ENCODE results near the gene SNCB. TPM values are rescaled to one million over a fixed set of nuclear protein-coding genes. Genes with fewer than 3 reads are reported as not detected.

Gene SNCB
- total and polyA plus RNA-seq, 2 of the 13 experiments (the other 11 are each of a cell fraction or from before 2014, with no cell fraction given), result not detected

DNA sequence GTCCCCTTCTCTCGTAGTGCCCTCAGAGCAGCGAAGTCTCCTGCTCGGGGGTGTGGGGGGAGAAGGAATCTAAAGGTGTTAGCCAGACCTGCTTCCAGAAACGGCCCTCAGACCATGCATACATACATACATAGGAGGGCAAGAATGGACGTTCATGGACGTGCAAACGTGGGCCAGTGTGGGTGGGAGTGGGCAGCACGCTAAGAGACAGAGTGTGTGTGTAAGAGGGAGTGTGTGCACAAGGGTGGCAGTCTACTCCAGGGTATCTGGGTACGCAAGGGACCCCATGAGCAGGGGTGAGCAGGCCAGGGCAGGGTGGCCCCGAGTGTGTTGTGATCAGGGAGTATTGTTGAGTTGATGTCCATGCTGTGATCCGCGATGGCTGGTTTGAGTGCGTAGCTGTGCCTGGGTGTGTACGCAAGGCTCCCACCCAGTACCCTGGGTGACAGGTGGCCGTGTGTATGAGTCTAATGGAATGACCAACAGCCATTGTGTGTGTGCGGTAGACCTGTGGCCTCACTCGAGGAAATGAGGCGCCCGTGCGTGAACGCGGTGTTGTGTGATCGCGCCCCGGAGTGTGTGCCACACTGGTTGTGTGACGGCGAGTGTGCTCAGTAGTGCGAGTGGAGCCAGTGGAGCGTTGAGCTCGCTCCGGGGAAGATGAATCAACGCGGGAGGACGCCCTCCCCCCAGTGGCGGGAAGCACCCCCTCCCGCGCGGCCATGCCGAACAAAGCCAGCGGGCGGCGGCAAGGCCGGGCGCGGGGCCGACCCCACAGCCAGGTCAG lies 21.2 kb downstream of the SNCB start (continued):
- TF ChIP-seq, protein P1, sequence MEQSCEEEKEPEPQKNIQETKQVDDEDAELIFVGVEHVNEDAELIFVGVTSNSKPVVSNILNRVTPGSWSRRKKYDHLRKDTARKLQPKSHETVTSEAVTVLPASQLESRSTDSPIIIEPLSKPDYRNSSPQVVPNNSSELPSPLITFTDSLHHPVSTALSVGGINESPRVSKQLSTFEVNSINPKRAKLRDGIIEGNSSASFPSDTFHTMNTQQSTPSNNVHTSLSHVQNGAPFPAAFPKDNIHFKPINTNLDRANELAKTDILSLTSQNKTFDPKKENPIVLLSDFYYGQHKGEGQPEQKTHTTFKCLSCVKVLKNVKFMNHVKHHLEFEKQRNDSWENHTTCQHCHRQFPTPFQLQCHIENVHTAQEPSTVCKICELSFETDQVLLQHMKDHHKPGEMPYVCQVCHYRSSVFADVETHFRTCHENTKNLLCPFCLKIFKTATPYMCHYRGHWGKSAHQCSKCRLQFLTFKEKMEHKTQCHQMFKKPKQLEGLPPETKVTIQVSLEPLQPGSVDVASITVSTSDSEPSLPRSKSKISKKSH (CRISPR knock-in tag; IDR thresholded peaks at IDR 0.05; ENCODE audit: borderline replicate concordance), result peak; percentile 34; the same call in 1 of the 2 replicates
- TF ChIP-seq, protein P2, sequence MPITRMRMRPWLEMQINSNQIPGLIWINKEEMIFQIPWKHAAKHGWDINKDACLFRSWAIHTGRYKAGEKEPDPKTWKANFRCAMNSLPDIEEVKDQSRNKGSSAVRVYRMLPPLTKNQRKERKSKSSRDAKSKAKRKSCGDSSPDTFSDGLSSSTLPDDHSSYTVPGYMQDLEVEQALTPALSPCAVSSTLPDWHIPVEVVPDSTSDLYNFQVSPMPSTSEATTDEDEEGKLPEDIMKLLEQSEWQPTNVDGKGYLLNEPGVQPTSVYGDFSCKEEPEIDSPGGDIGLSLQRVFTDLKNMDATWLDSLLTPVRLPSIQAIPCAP (CRISPR knock-in tag; IDR thresholded peaks at IDR 0.05; ENCODE audit: low read depth), result no peak
- TF ChIP-seq, protein P3, sequence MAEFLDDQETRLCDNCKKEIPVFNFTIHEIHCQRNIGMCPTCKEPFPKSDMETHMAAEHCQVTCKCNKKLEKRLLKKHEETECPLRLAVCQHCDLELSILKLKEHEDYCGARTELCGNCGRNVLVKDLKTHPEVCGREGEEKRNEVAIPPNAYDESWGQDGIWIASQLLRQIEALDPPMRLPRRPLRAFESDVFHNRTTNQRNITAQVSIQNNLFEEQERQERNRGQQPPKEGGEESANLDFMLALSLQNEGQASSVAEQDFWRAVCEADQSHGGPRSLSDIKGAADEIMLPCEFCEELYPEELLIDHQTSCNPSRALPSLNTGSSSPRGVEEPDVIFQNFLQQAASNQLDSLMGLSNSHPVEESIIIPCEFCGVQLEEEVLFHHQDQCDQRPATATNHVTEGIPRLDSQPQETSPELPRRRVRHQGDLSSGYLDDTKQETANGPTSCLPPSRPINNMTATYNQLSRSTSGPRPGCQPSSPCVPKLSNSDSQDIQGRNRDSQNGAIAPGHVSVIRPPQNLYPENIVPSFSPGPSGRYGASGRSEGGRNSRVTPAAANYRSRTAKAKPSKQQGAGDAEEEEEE (CRISPR knock-in tag; IDR thresholded peaks at IDR 0.05; ENCODE audit: borderline replicate concordance), result no peak
- TF ChIP-seq, protein P4, sequence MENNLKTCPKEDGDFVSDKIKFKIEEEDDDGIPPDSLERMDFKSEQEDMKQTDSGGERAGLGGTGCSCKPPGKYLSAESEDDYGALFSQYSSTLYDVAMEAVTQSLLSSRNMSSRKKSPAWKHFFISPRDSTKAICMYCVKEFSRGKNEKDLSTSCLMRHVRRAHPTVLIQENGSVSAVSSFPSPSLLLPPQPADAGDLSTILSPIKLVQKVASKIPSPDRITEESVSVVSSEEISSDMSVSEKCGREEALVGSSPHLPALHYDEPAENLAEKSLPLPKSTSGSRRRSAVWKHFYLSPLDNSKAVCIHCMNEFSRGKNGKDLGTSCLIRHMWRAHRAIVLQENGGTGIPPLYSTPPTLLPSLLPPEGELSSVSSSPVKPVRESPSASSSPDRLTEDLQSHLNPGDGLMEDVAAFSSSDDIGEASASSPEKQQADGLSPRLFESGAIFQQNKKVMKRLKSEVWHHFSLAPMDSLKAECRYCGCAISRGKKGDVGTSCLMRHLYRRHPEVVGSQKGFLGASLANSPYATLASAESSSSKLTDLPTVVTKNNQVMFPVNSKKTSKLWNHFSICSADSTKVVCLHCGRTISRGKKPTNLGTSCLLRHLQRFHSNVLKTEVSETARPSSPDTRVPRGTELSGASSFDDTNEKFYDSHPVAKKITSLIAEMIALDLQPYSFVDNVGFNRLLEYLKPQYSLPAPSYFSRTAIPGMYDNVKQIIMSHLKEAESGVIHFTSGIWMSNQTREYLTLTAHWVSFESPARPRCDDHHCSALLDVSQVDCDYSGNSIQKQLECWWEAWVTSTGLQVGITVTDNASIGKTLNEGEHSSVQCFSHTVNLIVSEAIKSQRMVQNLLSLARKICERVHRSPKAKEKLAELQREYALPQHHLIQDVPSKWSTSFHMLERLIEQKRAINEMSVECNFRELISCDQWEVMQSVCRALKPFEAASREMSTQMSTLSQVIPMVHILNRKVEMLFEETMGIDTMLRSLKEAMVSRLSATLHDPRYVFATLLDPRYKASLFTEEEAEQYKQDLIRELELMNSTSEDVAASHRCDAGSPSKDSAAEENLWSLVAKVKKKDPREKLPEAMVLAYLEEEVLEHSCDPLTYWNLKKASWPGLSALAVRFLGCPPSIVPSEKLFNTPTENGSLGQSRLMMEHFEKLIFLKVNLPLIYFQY (CRISPR knock-in tag; IDR thresholded peaks at IDR 0.05; ENCODE audit: borderline replicate concordance), result no peak
- TF ChIP-seq IRX3 (CRISPR knock-in tag; IDR thresholded peaks at IDR 0.05; ENCODE audit: borderline replicate concordance, low read depth), result no peak
- TF ChIP-seq, protein P5, sequence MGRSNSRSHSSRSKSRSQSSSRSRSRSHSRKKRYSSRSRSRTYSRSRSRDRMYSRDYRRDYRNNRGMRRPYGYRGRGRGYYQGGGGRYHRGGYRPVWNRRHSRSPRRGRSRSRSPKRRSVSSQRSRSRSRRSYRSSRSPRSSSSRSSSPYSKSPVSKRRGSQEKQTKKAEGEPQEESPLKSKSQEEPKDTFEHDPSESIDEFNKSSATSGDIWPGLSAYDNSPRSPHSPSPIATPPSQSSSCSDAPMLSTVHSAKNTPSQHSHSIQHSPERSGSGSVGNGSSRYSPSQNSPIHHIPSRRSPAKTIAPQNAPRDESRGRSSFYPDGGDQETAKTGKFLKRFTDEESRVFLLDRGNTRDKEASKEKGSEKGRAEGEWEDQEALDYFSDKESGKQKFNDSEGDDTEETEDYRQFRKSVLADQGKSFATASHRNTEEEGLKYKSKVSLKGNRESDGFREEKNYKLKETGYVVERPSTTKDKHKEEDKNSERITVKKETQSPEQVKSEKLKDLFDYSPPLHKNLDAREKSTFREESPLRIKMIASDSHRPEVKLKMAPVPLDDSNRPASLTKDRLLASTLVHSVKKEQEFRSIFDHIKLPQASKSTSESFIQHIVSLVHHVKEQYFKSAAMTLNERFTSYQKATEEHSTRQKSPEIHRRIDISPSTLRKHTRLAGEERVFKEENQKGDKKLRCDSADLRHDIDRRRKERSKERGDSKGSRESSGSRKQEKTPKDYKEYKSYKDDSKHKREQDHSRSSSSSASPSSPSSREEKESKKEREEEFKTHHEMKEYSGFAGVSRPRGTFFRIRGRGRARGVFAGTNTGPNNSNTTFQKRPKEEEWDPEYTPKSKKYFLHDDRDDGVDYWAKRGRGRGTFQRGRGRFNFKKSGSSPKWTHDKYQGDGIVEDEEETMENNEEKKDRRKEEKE (IDR thresholded peaks at IDR 0.05), result no peak
- TF ChIP-seq SIN3A (IDR thresholded peaks at IDR 0.05; ENCODE audit: borderline replicate concordance, low read depth, low read length), result no peak
- no peak for TF ChIP-seq ZC3H4 (CRISPR knock-in tag; IDR thresholded peaks at IDR 0.05; ENCODE audit: borderline replicate concordance)
- no peak for TF ChIP-seq TP53 (CRISPR knock-in tag; conservative IDR thresholded peaks at IDR 0.05)
- no peak for TF ChIP-seq HMGA1 (CRISPR knock-in tag; conservative IDR thresholded peaks at IDR 0.05)
- no peak for TF ChIP-seq TOE1 (CRISPR knock-in tag; IDR thresholded peaks at IDR 0.05)
- no peak for TF ChIP-seq ONECUT2 (CRISPR knock-in tag; IDR thresholded peaks at IDR 0.05)
- TF ChIP-seq ZBTB21 (CRISPR knock-in tag; IDR thresholded peaks at IDR 0.05), result no peak
- TF ChIP-seq ZNF124 (CRISPR knock-in tag; IDR thresholded peaks at IDR 0.05), result peak; percentile 93
- TF ChIP-seq, protein P6, sequence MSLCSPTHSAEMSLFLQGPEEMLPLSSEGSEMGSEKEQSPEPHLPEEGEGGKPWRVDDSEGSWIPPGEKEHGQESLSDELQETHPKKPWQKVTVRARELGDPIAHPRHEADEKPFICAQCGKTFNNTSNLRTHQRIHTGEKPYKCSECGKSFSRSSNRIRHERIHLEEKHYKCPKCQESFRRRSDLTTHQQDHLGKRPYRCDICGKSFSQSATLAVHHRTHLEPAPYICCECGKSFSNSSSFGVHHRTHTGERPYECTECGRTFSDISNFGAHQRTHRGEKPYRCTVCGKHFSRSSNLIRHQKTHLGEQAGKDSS (CRISPR knock-in tag; IDR thresholded peaks at IDR 0.05; ENCODE audit: borderline replicate concordance, low read depth), result no peak
